Measurements from ENCODE around the gene CBLC.

CBLC gene

DNA sequence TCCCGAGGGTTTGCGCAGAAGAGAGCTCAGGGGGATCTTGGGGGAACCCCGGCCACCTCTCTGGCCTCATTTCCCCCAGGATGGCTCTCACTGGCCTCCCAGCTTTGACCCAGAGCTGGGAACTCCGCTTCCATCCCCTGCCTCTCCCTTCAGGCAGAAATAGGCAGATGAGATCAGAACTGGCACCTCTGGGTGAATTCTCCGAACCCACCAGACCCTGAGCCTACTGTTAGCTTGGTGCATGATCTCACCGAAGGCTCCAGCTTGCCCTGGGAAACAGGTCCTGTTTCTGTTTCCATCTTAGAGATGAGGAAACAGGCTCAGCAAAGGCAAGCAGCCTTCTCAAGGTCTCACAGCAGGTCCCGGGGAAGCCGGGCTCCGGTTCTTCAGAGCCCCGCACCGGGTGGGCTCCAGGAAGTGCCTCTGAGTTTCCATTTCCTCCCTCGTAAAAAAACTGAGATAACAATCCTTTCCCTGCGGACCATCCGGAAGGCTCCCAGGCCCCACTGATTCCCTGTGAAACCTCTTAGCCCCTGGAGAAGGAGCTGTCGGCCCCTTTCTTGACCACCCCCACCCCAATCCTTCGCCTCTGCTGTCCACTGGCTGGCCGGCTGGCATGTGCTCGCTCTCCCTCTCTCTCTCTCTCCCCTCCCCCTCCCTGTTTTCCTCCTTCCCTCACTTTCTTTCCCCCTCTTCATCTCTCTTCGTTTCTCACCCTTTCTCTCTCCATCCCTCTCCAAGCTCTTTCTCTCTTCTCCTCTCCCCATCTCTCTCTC is 70.5 kb downstream of the CBLC start:
- H3K4me3 ChIP-seq (ENCODE audit: low read length): peak overlapping the region; percentile 95
- DNase-seq (ENCODE audit: low read depth): peak; percentile 58
- TF ChIP-seq, protein P1, sequence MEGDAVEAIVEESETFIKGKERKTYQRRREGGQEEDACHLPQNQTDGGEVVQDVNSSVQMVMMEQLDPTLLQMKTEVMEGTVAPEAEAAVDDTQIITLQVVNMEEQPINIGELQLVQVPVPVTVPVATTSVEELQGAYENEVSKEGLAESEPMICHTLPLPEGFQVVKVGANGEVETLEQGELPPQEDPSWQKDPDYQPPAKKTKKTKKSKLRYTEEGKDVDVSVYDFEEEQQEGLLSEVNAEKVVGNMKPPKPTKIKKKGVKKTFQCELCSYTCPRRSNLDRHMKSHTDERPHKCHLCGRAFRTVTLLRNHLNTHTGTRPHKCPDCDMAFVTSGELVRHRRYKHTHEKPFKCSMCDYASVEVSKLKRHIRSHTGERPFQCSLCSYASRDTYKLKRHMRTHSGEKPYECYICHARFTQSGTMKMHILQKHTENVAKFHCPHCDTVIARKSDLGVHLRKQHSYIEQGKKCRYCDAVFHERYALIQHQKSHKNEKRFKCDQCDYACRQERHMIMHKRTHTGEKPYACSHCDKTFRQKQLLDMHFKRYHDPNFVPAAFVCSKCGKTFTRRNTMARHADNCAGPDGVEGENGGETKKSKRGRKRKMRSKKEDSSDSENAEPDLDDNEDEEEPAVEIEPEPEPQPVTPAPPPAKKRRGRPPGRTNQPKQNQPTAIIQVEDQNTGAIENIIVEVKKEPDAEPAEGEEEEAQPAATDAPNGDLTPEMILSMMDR (IDR thresholded peaks at IDR 0.05; ENCODE audit: insufficient read depth, low read depth, low read length, missing control alignments): no peak

GRCh38 chr19:44848812-44849447 is 71.2 kb downstream of the CBLC start:
- no peak for DNase-seq (ENCODE audit: low read depth)
- no peak overlapping the region for H3K4me3 ChIP-seq (ENCODE audit: low read length)
- TF ChIP-seq, protein P1 (IDR thresholded peaks at IDR 0.05; ENCODE audit: insufficient read depth, low read depth, low read length, missing control alignments): no peak

Measured in epithelial cell of esophagus (primary cell).